DMS 273 treated with DMSO at 0.1 percent for 48 hours (cell line): ENCODE results near the gene CIB4.
A peak's percentile ranks its signal among the peaks of the same experiment; 100 is the strongest.

Experiments
- DNase-seq: peaks from one replicate; lab custom pipeline; 2025; lab: John Stamatoyannopoulos, UW

The CIB4 gene

GRCh38 chr2:26621469-26622199, 19.5 kb downstream of the CIB4 start:
- DNase-seq: no peak

GRCh38 chr2:26620031-26620605, 21.0 kb downstream of the CIB4 start:
- no peak for DNase-seq

GRCh38 chr2:26619521-26619951, 21.6 kb downstream of the CIB4 start:
- no peak for DNase-seq

GRCh38 chr2:26619096-26619495, 22.1 kb downstream of the CIB4 start:
- DNase-seq: no peak

- DNase-seq: no peak
Observed at GRCh38 chr2:26618611-26619010, 22.6 kb downstream of the CIB4 start.

- DNase-seq: no peak
Observed at GRCh38 chr2:26617588-26618083, 23.5 kb downstream of the CIB4 start.

- no peak for DNase-seq
Observed at GRCh38 chr2:26616706-26617587, 24.2 kb downstream of the CIB4 start.

- DNase-seq: no peak
Observed at GRCh38 chr2:26615860-26616705, 25.1 kb downstream of the CIB4 start.

DNA sequence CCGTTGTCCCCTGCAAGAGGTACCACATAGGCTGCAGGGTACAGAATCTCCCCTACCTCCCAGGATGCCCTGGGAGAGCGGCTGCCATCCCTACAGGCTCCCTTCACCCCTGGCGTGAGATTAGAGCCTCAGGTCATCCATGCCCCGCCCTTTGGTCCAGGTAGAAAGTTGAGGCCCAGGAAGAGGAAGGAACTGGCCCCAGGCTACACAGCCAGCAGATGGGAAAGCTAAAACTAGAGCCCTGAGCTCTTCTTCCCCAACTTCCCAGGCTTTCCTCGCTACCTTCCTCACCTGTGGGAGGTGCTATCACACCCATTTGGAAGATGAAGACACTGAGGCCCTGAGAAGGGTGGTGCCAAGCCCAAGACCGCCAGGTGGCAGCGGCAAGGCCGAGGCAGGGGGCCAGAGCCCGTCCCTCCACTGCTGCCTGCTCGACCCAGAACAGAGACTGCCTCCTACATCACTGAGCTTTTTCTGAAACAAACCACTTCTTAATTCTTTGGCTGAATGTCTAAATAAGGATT, 25.8 kb downstream of the CIB4 start:
- DNase-seq: no peak

DNA sequence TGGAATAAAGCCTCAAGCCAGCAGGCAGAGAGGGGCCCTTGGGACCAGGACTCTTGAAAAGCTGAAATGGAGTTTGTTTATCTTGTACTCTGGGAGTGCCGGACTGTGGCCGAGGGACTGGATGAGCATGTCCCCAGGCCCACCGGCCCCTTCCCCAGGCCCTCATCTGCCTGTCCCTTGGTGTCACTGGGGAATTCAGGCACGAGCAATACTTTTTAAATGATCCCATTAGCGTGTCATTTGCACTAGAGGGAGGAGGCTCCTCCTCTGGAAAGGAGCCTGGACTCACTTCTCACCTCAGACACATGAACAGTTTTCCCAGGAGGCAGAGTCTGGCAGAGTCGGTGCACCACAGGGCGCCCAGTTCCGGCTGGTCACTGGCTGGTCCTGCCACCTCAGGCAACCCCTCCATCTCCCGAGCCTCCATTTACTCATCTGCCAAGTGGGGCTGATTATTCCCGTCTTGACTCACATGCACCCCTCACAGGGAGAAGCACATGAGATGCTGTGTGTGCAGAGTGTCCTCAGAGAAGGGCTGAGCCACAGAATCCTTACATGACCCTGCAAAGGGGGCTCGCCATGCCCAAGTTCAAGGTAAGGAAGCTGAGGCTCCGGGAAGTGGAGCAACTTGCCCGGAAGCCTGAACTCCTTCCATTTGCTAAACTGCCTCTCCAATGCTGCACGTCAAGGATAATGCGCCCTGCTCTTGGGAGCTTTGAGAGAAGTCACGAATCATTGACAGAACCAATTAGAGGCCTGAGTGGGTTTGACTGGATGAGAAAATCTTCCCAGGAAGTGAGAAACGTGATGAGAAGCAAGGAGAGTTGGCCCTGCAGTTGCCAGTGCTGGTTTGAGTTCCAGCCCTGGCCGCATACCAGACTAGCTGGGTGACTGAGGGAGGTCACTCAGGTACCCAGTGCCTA, 26.7 kb downstream of the CIB4 start:
- no peak for DNase-seq

DNA sequence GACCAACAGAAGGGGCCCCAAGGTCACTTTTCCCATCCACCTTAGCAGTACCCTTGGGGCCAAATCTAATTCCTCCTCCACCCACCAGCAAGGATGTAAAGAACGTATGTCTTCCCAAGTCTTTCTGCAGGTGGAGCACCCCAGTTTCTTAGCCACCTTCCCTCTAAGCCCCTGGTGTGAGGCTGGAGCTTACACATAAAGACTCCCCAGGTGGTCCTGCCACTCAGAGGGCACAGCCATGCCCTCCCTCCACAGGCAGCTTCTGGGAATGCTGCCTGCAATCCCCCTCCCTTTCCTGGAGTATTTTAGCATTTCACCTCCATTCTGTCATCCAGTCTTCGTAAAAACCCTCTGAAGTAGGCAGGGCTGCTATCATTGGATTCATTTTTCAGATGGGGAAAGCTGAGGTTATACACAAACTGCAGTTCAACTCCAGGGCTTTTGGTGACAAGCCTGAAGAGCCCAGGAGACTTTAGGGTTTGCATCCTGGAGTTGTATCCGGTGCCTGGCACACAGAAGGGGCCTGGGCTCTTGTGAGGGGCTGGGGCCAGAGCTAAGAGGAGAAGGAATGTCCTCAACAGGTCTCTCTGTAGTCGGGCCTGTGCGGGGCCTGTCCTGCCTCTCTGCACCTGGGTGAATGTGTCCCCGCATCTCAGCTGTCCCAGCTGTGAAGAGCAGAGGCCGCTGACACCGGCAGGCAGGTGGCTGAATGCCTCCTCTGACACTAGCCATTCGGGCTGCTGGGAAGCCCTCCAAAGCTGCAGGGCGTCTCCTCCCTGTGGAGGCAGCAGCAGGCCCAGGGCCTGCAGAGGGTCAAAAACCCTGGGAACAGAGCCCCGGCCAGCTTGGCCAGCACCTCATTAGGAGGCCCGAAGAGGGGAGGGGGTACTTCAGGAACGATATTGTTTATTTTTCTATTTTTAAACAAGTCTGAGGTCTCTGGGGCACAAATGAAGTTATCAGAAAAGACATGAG, 27.6 kb downstream of the CIB4 start:
- DNase-seq: no peak

DNA sequence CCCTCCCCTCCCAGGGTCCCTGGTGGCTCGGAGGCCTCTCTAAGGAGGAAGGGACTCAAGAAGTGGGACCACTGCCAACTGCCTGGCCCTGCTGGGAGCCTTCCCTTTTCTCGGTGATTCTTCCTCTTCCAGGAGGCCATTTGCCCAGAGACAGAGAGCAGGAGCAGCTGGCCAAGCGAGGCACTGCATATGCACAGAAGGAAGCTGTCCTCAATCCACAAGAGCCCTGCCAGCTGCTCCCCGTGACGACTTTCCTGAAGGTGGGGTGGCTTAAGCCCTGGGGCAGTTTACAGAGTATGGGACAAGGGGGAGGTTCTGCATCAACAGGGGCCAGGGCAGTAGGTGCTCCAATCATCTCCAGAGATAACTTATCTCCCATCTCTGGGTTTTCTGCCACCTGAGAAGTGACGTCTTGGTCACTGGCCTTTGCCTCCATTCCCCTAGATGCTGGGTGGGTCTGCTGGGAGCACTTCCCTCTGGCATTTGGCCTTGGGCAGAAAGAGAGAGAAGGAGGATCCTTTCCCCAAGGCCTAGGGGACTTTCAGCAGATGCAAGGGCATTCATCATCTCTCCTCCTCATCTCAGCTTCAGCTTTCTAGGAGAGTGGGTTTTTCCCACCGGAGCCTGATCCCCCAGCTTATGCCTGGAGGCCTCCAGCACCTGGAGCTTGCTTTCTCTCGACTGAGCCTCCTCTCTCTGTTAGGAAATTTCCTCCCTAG, 28.5 kb downstream of the CIB4 start:
- DNase-seq: peak; percentile 54

- DNase-seq: no peak
Observed at GRCh38 chr2:26612034-26612433, 29.1 kb downstream of the CIB4 start.

GRCh38 chr2:26610504-26611335, 30.4 kb downstream of the CIB4 start:
- DNase-seq: no peak

- DNase-seq: no peak
Observed at GRCh38 chr2:26609839-26610277, 31.3 kb downstream of the CIB4 start.

- no peak for DNase-seq
Observed at GRCh38 chr2:26609205-26609631, 31.9 kb downstream of the CIB4 start.

GRCh38 chr2:26608557-26608956, 32.6 kb downstream of the CIB4 start:
- DNase-seq: no peak
